ENCODE results near the gene TDRD7.

GRCh38 chr9:97506306-97506705, 94.4 kb downstream of the TDRD7 start:
- TF ChIP-seq PRDM15 (CRISPR knock-in tag; IDR thresholded peaks at IDR 0.05) (no peak), CTCF (CRISPR knock-in tag; IDR thresholded peaks at IDR 0.05) (no peak), ZKSCAN8 (CRISPR knock-in tag; IDR thresholded peaks at IDR 0.05; ENCODE audit: borderline replicate concordance) (no peak), ZBTB49 (CRISPR knock-in tag; IDR thresholded peaks at IDR 0.05; ENCODE audit: borderline replicate concordance) (no peak), PHB2 (IDR thresholded peaks at IDR 0.05; ENCODE audit: partially characterized antibody) (no peak), ZNF143 (CRISPR knock-in tag; IDR thresholded peaks at IDR 0.05) (no peak)

Data from HepG2 (cell line).